IMR-90 (cell line): Measurements from ENCODE around the gene CKAP4. TPM values are rescaled to one million over a fixed set of nuclear protein-coding genes. Genes with fewer than 3 reads are reported as not detected.

ENCODE experiments used
- ATAC-seq: fragments of 200-7000 bp; cut with Tn5 transposase; 2 replicates; pipeline ENCODE4 v1.9.1; 2020; ENCODE audit warnings: low read depth, mild to moderate bottlenecking, moderate library complexity
- BruUV-seq: library from RNA; stranded (reverse); fragments of 400-500 nt; replicated peaks from 2 replicates; lab custom pipeline; 2021; lab: Mats Ljungman, UMichigan
- CTCF ChIA-PET: fragments of 300-600 bp; formaldehyde crosslinking; extraction: SDS; loops from one replicate; lab custom pipeline; 2021; ENCODE audit warnings: antibody characterized with exemption; lab: Yijun Ruan, JAX
- POLR2A ChIA-PET: fragments of 300-600 bp; sonication (Branson Sonifier 250); formaldehyde crosslinking; loops from one replicate; lab custom pipeline; 2022; ENCODE audit warnings: antibody characterized with exemption; ENCODE audit not compliant: unreplicated experiment; lab: Charles Lee
- DNase-seq: peaks from one replicate; pipeline ENCODE4 v3.0.0; 2013
- H2AFZ ChIP-seq: replicated peaks from 2 replicates; pipeline ENCODE3; 2013; ENCODE audit warnings: low read length, mild to moderate bottlenecking; ENCODE audit not compliant: poor library complexity
- H2AK5ac ChIP-seq: 2 replicates; pipeline ENCODE4 v1.6.1; 2013; ENCODE audit warnings: low read depth, low read length, inconsistent platforms
- H2AK9ac ChIP-seq: replicated peaks from 2 replicates; pipeline ENCODE3; 2013; ENCODE audit warnings: mild to moderate bottlenecking, low read depth, low read length, moderate library complexity; ENCODE audit not compliant: poor library complexity
- H2BK120ac ChIP-seq: 2 replicates; pipeline ENCODE4 v1.6.1; 2013; ENCODE audit warnings: low read depth, low read length, inconsistent platforms
- H2BK15ac ChIP-seq: 3 replicates; pipeline ENCODE4 v1.6.1; 2013; ENCODE audit warnings: low read depth, low read length, inconsistent platforms
- H2BK20ac ChIP-seq: 2 replicates; pipeline ENCODE4 v1.6.1; 2013; ENCODE audit warnings: low read depth, mild to moderate bottlenecking, inconsistent platforms, low read length, moderate library complexity
- H2BK5ac ChIP-seq: 2 replicates; pipeline ENCODE4 v1.6.1; 2013; ENCODE audit warnings: mild to moderate bottlenecking, low read depth, low read length, inconsistent platforms; ENCODE audit not compliant: poor library complexity, severe bottlenecking
- H3K14ac ChIP-seq: replicated peaks from 2 replicates; pipeline ENCODE4 v1.6.1; 2013; ENCODE audit warnings: low read depth, low read length, inconsistent platforms
- H3K18ac ChIP-seq: 2 replicates; pipeline ENCODE4 v1.6.1; 2013; ENCODE audit warnings: low read depth, low read length, control low read depth
- H3K23ac ChIP-seq: 2 replicates; pipeline ENCODE4 v1.6.1; 2013; ENCODE audit warnings: low read depth, low read length, inconsistent platforms
- H3K27ac ChIP-seq: 2 replicates; pipeline ENCODE4 v1.5.1; 2013; ENCODE audit warnings: mild to moderate bottlenecking, control low read depth, low read length; ENCODE audit not compliant: insufficient read depth
- H3K27me3 ChIP-seq: 2 replicates; pipeline ENCODE4 v1.6.1; 2013; ENCODE audit warnings: low read length; ENCODE audit not compliant: control insufficient read depth, insufficient read depth
- H3K36me3 ChIP-seq: 2 replicates; pipeline ENCODE4 v1.6.1; 2013; ENCODE audit warnings: low read length, mixed read lengths; ENCODE audit not compliant: control insufficient read depth, insufficient read depth
- H3K4ac ChIP-seq: 2 replicates; pipeline ENCODE4 v1.6.1; 2013; ENCODE audit warnings: low read depth, low read length, inconsistent platforms
- H3K4me1 ChIP-seq: 2 replicates; pipeline ENCODE4 v1.6.1; 2013; ENCODE audit warnings: low read length, mixed read lengths; ENCODE audit not compliant: control insufficient read depth, insufficient read depth
- H3K4me2 ChIP-seq: 2 replicates; pipeline ENCODE4 v1.6.1; 2013; ENCODE audit warnings: low read depth, mild to moderate bottlenecking, control low read depth, low read length, moderate library complexity
- H3K4me3 ChIP-seq: 2 replicates; pipeline ENCODE4 v1.5.1; 2013; ENCODE audit warnings: low read depth, mild to moderate bottlenecking, control low read depth, low read length, moderate library complexity; ENCODE audit not compliant: insufficient read depth
- H3K56ac ChIP-seq: 2 replicates; pipeline ENCODE4 v1.6.1; 2013; ENCODE audit warnings: low read length, inconsistent platforms; ENCODE audit not compliant: insufficient read depth; ENCODE audit errors: extremely low read depth
- H3K79me1 ChIP-seq, 2 experiments: 2 replicates each; pipeline ENCODE4 v1.6.1; 2013; ENCODE audit warnings: low read length in 2 of 2, inconsistent platforms in 1 of 2, low read depth in 1 of 2
- H3K9ac ChIP-seq: 2 replicates; pipeline ENCODE4 v1.6.1; 2013; ENCODE audit warnings: low read depth, low read length, control low read depth
- H3K9me1 ChIP-seq: 2 replicates; pipeline ENCODE4 v1.6.1; 2013; ENCODE audit warnings: low read length, inconsistent platforms; ENCODE audit not compliant: insufficient read depth
- H3K9me3 ChIP-seq: 2 replicates; pipeline ENCODE4 v1.6.1; 2013; ENCODE audit warnings: low read length; ENCODE audit not compliant: control insufficient read depth, insufficient read depth
- H4K20me1 ChIP-seq: 2 replicates; pipeline ENCODE4 v1.6.1; 2013; ENCODE audit warnings: low read length, inconsistent platforms; ENCODE audit not compliant: insufficient read depth
- H4K5ac ChIP-seq: 2 replicates; pipeline ENCODE4 v1.6.1; 2013; ENCODE audit warnings: mild to moderate bottlenecking, low read depth, low read length, control low read depth
- H4K8ac ChIP-seq, 2 experiments: 2 replicates each; pipeline ENCODE4 v1.6.1; 2013; ENCODE audit warnings: low read depth in 2 of 2, low read length in 2 of 2, control low read depth in 1 of 2, inconsistent platforms in 1 of 2
- H4K91ac ChIP-seq: 2 replicates; pipeline ENCODE4 v1.6.1; 2013; ENCODE audit warnings: low read depth, low read length, inconsistent platforms; ENCODE audit not compliant: insufficient read depth
- BHLHE40 ChIP-seq: fragments of 150-350 bp; IDR thresholded peaks from 2 replicates; pipeline ENCODE4 v1.6.1; 2016; ENCODE audit warnings: mild to moderate bottlenecking, low read depth, low read length
- CEBPB ChIP-seq: IDR thresholded peaks from 2 replicates; pipeline ENCODE4 v1.6.1; 2012; ENCODE audit warnings: low read depth, low read length, improper control_type of control experiment
- CHD1 ChIP-seq: IDR thresholded peaks from 2 replicates; pipeline ENCODE4 v1.6.1; 2012; ENCODE audit warnings: low read depth, low read length, improper control_type of control experiment
- CTCF ChIP-seq: conservative IDR thresholded peaks from 2 replicates; pipeline ENCODE4 v1.5.1; 2012; ENCODE audit warnings: mild to moderate bottlenecking, low read depth, low read length, improper control_type of control experiment
- ELK1 ChIP-seq: fragments of 150-350 bp; IDR thresholded peaks from 2 replicates; pipeline ENCODE4 v1.6.1; 2016; ENCODE audit warnings: low read depth, mild to moderate bottlenecking, low read length, moderate library complexity, borderline replicate concordance
- FOS ChIP-seq: fragments of 150-350 bp; IDR thresholded peaks from 2 replicates; pipeline ENCODE4 v1.6.1; 2016; ENCODE audit warnings: low read depth, low read length
- MAFK ChIP-seq: IDR thresholded peaks from 2 replicates; pipeline ENCODE4 v1.6.1; 2012; ENCODE audit warnings: low read depth, low read length, improper control_type of control experiment
- MAZ ChIP-seq: IDR thresholded peaks from 2 replicates; pipeline ENCODE4 v1.6.1; 2012; ENCODE audit warnings: low read depth, mild to moderate bottlenecking, low read length, improper control_type of control experiment, moderate library complexity, borderline replicate concordance
- MXI1 ChIP-seq: IDR thresholded peaks from 2 replicates; pipeline ENCODE4 v1.6.1; 2012; ENCODE audit warnings: low read depth, mild to moderate bottlenecking, low read length, moderate library complexity, borderline replicate concordance
- NFE2L2 ChIP-seq: fragments of 150-350 bp; IDR thresholded peaks from 2 replicates; pipeline ENCODE4 v1.6.1; 2016; ENCODE audit warnings: low read depth, mild to moderate bottlenecking, low read length
- POLR2A ChIP-seq: IDR thresholded peaks from 2 replicates; pipeline ENCODE4 v1.6.1; 2012; ENCODE audit warnings: mild to moderate bottlenecking, low read depth, low read length
- RAD21 ChIP-seq: IDR thresholded peaks from 2 replicates; pipeline ENCODE4 v1.6.1; 2012; ENCODE audit warnings: low read length, improper control_type of control experiment
- RCOR1 ChIP-seq: IDR thresholded peaks from 2 replicates; pipeline ENCODE4 v1.6.1; 2012; ENCODE audit warnings: mild to moderate bottlenecking, low read length, improper control_type of control experiment; ENCODE audit not compliant: insufficient replicate concordance
- RFX5 ChIP-seq: IDR thresholded peaks from 2 replicates; pipeline ENCODE4 v1.8.0; 2012; ENCODE audit warnings: low read depth, mild to moderate bottlenecking, low read length, moderate library complexity
- SMC3 ChIP-seq: fragments of 150-350 bp; IDR thresholded peaks from 2 replicates; pipeline ENCODE4 v1.6.1; 2016; ENCODE audit warnings: low read depth, mild to moderate bottlenecking, antibody characterized with exemption, low read length, moderate library complexity
- USF2 ChIP-seq: fragments of 150-350 bp; IDR thresholded peaks from 2 replicates; pipeline ENCODE4 v1.6.1; 2017; ENCODE audit warnings: mild to moderate bottlenecking, antibody characterized with exemption, low read length, low read depth
- dilution Hi-C: fragments of 300-500 bp; cut with HindIII; formaldehyde crosslinking; loops from one replicate; pipeline ENCODE4 v1.14.3; 2018; ENCODE audit warnings: low sequenced_read_pairs; ENCODE audit not compliant: unreplicated experiment
- in situ Hi-C: fragments of 300-500 bp; cut with MboI; formaldehyde crosslinking; loops from 3 replicates; pipeline ENCODE4 v1.14.3; 2019; ENCODE audit warnings: low sequenced_read_pairs, inconsistent platforms, mixed read lengths
- intact Hi-C: fragments of 100-400 bp; cut with micrococcal nuclease; formaldehyde crosslinking; loops from 2 replicates; pipeline ENCODE4 v1.10.0; 2022
- polyA plus RNA-seq, 3 experiments: library from polyadenylated mRNA; depleted of rRNA; stranded (reverse); fragments of >200 nt; gene quantifications; 2 replicates each; pipeline ENCODE4 v1.2.3, GENCODE V29; 2012; ENCODE audit warnings: low replicate concordance in 1 of 3
- total RNA-seq: library from RNA; depleted of rRNA; stranded (reverse); fragments of >200 nt; gene quantifications from 2 replicates; pipeline ENCODE4 v1.2.3, GENCODE V29; 2012

The CKAP4 gene
- total and polyA plus RNA-seq, 2 of the 4 experiments (the other 2 are of a cell fraction), result 94.5 to 297 TPM

GRCh38 chr12:106240821-106241220 is 7.0 kb downstream of the CKAP4 start:
- no peak overlapping the region for H2BK5ac ChIP-seq
- ChIA-PET CTCF (no interaction called here), POLR2A (no interaction called here)
- no peak overlapping the region for H2AK5ac ChIP-seq
- no peak overlapping the region for H3K9ac ChIP-seq
- BruUV-seq, result no TSS peak
- no peak overlapping the region for H3K14ac ChIP-seq
- no peak overlapping the region for H2AK9ac ChIP-seq
- H3K4me2 ChIP-seq, result no peak overlapping the region
- H2BK120ac ChIP-seq, result no peak overlapping the region
- no peak overlapping the region for H3K18ac ChIP-seq
- no peak overlapping the region for H3K4ac ChIP-seq
- no peak overlapping the region for H3K27ac ChIP-seq
- H3K4me1 ChIP-seq, result peaks cover 10% of the 10 kb centered on the region
- ATAC-seq, result no peak
- in situ Hi-C loops, result no loop called here
- H4K5ac ChIP-seq, result no peak overlapping the region
- no peak overlapping the region for H2BK15ac ChIP-seq
- no peak overlapping the region for H2AFZ ChIP-seq
- intact Hi-C loops, result no loop called here
- peaks cover 49% of the 10 kb centered on the region for H3K36me3 ChIP-seq
- peaks cover 45 to 87% of the 10 kb centered on the region in 2 experiments for H3K79me1 ChIP-seq
- H3K23ac ChIP-seq, result no peak overlapping the region
- no peaks in the 10 kb centered on the region for H3K27me3 ChIP-seq
- TF ChIP-seq RFX5 (no peak), NFE2L2 (no peak), BHLHE40 (no peak), RAD21 (no peak), CTCF (no peak), CHD1 (no peak), ELK1 (no peak), MAFK (no peak), MXI1 (no peak), POLR2A (no peak), MAZ (no peak), FOS (no peak), USF2 (no peak), RCOR1 (no peak), CEBPB (no peak), SMC3 (no peak)
- H4K91ac ChIP-seq, result no peak overlapping the region
- H4K8ac ChIP-seq, result no peak overlapping the region
- H3K9me1 ChIP-seq, result peaks cover 33% of the 10 kb centered on the region
- H4K20me1 ChIP-seq, result peaks cover 87% of the 10 kb centered on the region
- no peak overlapping the region for H3K56ac ChIP-seq
- no peak overlapping the region for H3K4me3 ChIP-seq
- H3K9me3 ChIP-seq, result no peaks in the 10 kb centered on the region
- no peak overlapping the region for H2BK20ac ChIP-seq
- dilution Hi-C loops, result no loop called here
- DNase-seq, result no peak
